OCI-LY7 (cell line): ENCODE results near the gene TC2N.

Experiments used
- EZH2phosphoT487 ChIP-seq: fragments of 200-600 bp; sonication (generic); IDR thresholded peaks from 2 replicates; pipeline ENCODE4 v1.6.1; 2018; ENCODE audit warnings: low read depth, borderline replicate concordance, mild to moderate bottlenecking, mixed run types, antibody characterized with exemption, low read length, moderate library complexity, mixed read lengths
- TF ChIP-seq, protein P1 (sequence below): fragments of 200-600 bp; sonication (generic); conservative IDR thresholded peaks from 2 replicates; pipeline ENCODE4 v1.5.1; 2014; ENCODE audit warnings: mild to moderate bottlenecking, antibody characterized with exemption, low read length, moderate library complexity, mixed read lengths

DNA sequence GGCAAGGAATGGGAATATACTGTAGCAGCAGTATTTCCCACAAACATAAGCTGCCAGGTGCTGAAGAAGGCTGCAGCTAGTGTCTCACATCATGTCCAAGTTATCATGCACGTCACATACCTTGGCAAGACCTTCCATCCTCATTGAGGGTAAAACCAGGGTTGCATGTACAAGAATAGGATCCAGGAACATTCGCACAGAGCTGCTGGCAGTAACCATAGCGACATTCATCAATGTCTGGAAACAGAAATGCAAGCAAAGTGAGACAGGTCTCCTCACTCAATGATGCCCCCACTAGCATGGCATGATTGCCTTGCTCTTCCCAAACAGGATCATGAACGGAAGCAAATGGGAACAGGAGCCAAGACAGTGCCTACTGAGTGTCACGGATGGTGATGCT, 23.8 kb upstream of the TC2N start:
- TF ChIP-seq, protein P1, sequence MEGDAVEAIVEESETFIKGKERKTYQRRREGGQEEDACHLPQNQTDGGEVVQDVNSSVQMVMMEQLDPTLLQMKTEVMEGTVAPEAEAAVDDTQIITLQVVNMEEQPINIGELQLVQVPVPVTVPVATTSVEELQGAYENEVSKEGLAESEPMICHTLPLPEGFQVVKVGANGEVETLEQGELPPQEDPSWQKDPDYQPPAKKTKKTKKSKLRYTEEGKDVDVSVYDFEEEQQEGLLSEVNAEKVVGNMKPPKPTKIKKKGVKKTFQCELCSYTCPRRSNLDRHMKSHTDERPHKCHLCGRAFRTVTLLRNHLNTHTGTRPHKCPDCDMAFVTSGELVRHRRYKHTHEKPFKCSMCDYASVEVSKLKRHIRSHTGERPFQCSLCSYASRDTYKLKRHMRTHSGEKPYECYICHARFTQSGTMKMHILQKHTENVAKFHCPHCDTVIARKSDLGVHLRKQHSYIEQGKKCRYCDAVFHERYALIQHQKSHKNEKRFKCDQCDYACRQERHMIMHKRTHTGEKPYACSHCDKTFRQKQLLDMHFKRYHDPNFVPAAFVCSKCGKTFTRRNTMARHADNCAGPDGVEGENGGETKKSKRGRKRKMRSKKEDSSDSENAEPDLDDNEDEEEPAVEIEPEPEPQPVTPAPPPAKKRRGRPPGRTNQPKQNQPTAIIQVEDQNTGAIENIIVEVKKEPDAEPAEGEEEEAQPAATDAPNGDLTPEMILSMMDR: no peak
- TF ChIP-seq EZH2phosphoT487: no peak
